ENCODE results near the gene HOXB8.
A peak's percentile ranks its signal among the peaks of the same experiment; 100 is the strongest.

The HOXB8 gene

DNA sequence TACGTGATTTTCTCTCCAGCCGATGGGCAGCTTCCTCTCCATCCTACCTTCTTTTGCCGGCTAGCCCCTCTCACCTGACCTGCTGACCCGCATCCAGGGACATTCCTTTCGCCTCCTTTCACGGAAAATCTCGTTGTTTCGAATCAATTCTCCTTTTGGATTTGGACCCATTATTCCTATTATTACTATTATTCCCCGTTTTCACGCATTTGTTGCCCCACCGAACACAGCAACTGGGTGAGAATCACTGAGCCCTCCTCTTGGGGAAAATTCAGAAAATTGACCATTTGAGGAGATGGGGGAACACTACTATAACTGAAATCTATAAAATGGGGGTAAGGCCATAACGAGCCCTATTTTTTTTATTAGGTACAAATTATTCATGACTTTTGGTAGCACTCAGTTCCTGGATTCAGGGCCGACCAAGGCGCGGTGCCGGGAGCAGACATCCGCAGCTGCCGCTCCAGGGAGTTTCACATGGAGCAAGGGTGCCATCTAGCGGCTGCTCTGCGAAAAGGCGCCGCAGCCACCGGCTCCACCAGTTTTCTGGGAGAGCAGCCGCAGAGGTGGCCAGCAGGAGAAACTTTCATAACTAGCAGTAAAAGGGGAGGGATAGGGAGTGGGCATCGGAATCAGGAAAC lies 3.3 kb upstream of the HOXB8 start:
- Histone ChIP-seq H3K4me1 (ENCODE audit: low read depth, poor library complexity, severe bottlenecking) (peaks cover 15% of the 10 kb centered on the region), H2AFZ (ENCODE audit: low read depth) (no peak overlapping the region), H3K4me3 (IDR thresholded peaks at IDR 0.05; ENCODE audit: insufficient read depth, low read depth, low read length) (no peak overlapping the region), H3K27ac (no peak overlapping the region), H3K27me3 (ENCODE audit: insufficient read depth, low read depth) (peaks cover 81% of the 10 kb centered on the region), H3K9ac (no peak overlapping the region), H4K20me1 (ENCODE audit: insufficient read depth) (no peaks in the 10 kb centered on the region), H3K4me2 (peak overlapping the region; percentile 53; the same call in 1 of the 2 replicates), H3K36me3 (ENCODE audit: insufficient read depth) (no peaks in the 10 kb centered on the region), H3K79me2 (ENCODE audit: insufficient read depth, low read depth) (no peaks in the 10 kb centered on the region)
- TF ChIP-seq, protein P1, sequence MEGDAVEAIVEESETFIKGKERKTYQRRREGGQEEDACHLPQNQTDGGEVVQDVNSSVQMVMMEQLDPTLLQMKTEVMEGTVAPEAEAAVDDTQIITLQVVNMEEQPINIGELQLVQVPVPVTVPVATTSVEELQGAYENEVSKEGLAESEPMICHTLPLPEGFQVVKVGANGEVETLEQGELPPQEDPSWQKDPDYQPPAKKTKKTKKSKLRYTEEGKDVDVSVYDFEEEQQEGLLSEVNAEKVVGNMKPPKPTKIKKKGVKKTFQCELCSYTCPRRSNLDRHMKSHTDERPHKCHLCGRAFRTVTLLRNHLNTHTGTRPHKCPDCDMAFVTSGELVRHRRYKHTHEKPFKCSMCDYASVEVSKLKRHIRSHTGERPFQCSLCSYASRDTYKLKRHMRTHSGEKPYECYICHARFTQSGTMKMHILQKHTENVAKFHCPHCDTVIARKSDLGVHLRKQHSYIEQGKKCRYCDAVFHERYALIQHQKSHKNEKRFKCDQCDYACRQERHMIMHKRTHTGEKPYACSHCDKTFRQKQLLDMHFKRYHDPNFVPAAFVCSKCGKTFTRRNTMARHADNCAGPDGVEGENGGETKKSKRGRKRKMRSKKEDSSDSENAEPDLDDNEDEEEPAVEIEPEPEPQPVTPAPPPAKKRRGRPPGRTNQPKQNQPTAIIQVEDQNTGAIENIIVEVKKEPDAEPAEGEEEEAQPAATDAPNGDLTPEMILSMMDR (conservative IDR thresholded peaks at IDR 0.05; ENCODE audit: low read depth, low read length), result peak; percentile 95

DNA sequence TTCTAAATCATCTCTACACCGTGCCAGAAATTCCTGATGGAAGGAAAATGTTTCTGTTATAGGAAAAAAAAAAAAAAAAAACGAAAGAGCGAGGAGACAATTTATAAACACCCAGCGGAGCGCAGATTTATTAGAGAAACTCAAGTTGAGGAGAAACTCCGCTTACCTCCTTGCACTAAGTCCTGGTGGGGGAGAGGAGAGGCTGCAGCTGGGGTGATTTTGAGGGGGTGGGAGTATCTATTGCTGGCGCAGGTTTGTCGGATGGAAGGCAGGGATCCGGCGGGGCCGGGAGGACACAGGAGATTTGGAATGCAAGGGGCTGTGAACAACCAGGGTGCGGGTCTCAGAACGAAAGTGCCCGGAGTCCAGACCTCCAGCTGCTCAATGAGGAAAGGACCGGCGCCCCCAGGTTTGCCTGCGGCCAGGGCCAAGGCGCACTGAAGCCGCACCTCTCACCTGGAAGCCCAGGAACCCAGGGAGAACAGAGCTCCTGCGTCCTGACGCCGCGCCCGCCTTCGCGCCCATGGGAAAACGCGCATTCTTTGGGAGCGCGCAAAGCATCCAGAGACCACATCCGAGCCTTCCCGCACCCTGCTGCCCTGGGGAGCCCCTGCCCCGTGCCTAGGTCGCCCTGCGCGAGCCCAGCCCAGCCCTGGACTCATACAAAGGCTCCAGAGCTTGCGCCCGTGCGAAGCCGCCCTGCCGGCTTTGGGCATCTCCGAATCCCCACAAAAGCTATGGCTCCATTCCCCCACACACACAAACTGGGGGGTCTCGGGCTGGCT lies 2.6 kb upstream of the HOXB8 start:
- H4K20me1 ChIP-seq (ENCODE audit: insufficient read depth), result no peaks in the 10 kb centered on the region
- H3K27ac ChIP-seq, result no peak overlapping the region
- no peak overlapping the region for H2AFZ ChIP-seq (ENCODE audit: low read depth)
- no peaks in the 10 kb centered on the region for H3K36me3 ChIP-seq (ENCODE audit: insufficient read depth)
- H3K4me2 ChIP-seq, result no peak overlapping the region
- TF ChIP-seq, protein P1 (conservative IDR thresholded peaks at IDR 0.05; ENCODE audit: low read depth, low read length), result no peak
- peaks cover 15% of the 10 kb centered on the region for H3K4me1 ChIP-seq (ENCODE audit: low read depth, poor library complexity, severe bottlenecking)
- no peaks in the 10 kb centered on the region for H3K79me2 ChIP-seq (ENCODE audit: insufficient read depth, low read depth)
- H3K27me3 ChIP-seq (ENCODE audit: insufficient read depth, low read depth), result peaks cover 76% of the 10 kb centered on the region
- H3K9ac ChIP-seq, result no peak overlapping the region
- no peak overlapping the region for H3K4me3 ChIP-seq (IDR thresholded peaks at IDR 0.05; ENCODE audit: insufficient read depth, low read depth, low read length)

DNA sequence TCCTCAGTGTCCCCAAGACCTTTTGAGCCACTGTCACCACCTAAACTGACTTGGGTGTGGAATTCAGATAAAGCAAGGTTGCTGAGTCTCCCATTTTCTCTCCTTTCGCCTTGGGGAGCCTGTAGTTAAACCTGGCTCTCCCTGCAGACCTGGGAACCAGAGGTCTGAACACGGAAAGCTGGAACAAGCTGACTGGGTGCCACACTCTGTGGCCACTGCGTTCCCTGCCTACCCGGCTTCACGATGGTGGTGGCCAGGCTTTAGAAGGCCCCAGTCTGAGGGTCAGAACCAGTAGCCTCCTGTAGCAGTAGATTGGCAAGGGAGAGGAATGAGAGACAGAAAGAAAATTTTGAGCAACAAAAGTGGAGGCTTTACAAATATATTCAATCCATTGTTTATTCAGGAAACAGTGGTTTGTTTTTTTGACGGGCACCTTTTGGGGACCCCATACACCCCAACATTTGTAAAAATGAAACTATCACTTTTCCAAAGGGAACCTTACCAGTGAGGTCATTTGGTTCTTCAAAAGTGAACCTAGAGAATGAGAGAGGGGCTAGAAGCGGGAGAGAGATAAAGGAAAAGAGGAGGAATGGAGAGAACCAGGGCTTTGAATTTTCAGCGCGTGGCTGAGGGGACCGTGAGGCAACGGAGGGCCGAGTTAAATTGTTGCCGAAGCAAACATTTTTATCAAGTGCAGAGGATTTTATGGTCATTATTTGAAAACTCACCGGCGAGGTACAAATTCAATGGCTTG lies 1.8 kb upstream of the HOXB8 start:
- Histone ChIP-seq H2AFZ (ENCODE audit: low read depth) (no peak overlapping the region), H3K27ac (no peak overlapping the region), H3K36me3 (ENCODE audit: insufficient read depth) (no peaks in the 10 kb centered on the region), H3K4me1 (ENCODE audit: low read depth, poor library complexity, severe bottlenecking) (peaks cover 15% of the 10 kb centered on the region), H3K9ac (no peak overlapping the region), H4K20me1 (ENCODE audit: insufficient read depth) (no peaks in the 10 kb centered on the region), H3K79me2 (ENCODE audit: insufficient read depth, low read depth) (no peaks in the 10 kb centered on the region), H3K27me3 (ENCODE audit: insufficient read depth, low read depth) (peaks cover 69% of the 10 kb centered on the region), H3K4me3 (IDR thresholded peaks at IDR 0.05; ENCODE audit: insufficient read depth, low read depth, low read length) (no peak overlapping the region), H3K4me2 (no peak overlapping the region)
- TF ChIP-seq, protein P1 (conservative IDR thresholded peaks at IDR 0.05; ENCODE audit: low read depth, low read length), result no peak

DNA sequence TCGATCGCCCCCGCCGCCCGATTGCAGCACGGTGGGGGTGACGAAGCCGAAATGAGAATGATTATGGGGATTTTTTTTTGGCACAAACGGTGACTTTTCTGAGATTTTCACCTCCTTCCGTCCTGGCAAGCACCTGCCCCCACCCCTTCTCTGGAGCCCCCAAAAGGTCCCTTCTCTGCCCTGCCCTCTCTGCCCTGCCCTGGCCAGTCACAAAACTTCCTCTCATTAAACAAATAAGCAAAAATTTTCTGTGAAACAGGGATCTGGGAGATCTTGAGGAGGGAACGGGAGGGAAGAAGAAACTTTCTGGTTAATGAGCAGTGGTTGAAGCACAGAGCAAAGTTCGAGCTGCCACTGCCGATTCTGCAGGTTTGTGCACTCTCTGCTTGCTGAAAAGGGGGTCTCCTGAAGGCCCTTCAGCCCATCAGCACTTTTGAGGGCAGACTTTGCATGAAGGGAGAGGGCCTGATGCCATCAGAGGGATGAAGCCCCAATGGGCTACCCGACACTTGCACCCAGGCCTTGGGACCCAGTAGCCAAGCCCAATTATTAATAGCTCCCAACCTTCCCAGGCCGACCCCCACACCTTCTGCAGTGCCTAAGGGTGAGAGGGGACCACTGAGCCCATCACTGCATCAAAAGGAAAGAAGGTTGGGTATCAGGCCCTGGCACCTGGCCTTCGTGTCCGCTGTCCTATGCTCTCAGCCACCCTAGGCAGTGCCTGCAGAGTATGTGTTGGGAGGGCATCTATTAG lies 1.0 kb upstream of the HOXB8 start:
- Histone ChIP-seq H3K4me1 (ENCODE audit: low read depth, poor library complexity, severe bottlenecking) (peaks cover 15% of the 10 kb centered on the region), H3K9ac (no peak overlapping the region), H3K36me3 (ENCODE audit: insufficient read depth) (no peaks in the 10 kb centered on the region), H3K4me2 (no peak overlapping the region), H3K79me2 (ENCODE audit: insufficient read depth, low read depth) (no peaks in the 10 kb centered on the region), H4K20me1 (ENCODE audit: insufficient read depth) (no peaks in the 10 kb centered on the region), H3K27ac (no peak overlapping the region), H3K27me3 (ENCODE audit: insufficient read depth, low read depth) (peaks cover 69% of the 10 kb centered on the region), H2AFZ (ENCODE audit: low read depth) (no peak overlapping the region), H3K4me3 (IDR thresholded peaks at IDR 0.05; ENCODE audit: insufficient read depth, low read depth, low read length) (no peak overlapping the region)
- TF ChIP-seq, protein P1 (conservative IDR thresholded peaks at IDR 0.05; ENCODE audit: low read depth, low read length), result no peak

Measured in KMS-11 (cell line).